GM18867 (cell line): Measurements from ENCODE around the gene KCNMB3.

Experiments
- ATAC-seq: cut with Tn5 transposase; IDR thresholded peaks from one replicate; pipeline ENCODE4 v1.9.1; 2021; ENCODE audit warnings: mild to moderate bottlenecking, moderate library complexity; ENCODE audit not compliant: unreplicated experiment

KCNMB3 gene

DNA sequence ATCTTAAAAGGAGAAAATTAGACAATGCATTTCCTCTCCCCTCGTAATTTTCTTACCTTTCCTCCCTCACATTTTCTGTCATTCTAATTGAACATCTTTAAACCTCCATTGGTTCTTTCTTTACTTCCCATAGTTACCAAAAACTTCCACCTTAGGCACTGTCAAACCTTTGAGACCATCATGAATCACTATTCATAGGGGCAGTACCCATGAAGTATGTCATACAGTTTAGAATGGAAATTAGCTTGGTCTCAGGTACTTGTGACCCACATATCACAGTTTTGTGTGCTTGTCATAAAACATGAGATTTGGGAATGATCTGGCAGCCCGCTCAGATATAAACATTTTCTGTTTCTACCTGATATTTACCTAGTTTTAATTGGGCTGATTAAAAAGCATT, 50.1 kb downstream of the KCNMB3 start:
- ATAC-seq, result no peak

DNA sequence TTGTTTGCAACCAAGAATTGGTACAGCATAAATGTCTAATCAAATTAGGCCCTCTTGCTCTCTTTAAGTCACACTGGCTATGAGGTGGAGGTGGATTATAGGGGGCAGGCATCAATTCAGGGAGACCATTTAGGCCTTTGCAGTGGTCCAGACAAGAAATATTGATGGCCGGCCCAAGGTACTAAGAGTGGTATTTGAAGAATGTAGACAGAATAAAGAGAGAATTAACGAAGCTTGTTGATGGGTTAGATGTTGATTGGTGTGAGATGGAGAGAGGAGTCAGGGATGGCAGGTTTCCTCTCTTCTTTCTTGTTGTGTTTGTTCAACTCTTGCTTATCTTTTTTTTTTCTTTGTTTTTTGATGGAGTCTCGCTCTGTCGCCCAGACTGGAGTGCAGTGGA, 54.2 kb downstream of the KCNMB3 start:
- ATAC-seq, result no peak

DNA sequence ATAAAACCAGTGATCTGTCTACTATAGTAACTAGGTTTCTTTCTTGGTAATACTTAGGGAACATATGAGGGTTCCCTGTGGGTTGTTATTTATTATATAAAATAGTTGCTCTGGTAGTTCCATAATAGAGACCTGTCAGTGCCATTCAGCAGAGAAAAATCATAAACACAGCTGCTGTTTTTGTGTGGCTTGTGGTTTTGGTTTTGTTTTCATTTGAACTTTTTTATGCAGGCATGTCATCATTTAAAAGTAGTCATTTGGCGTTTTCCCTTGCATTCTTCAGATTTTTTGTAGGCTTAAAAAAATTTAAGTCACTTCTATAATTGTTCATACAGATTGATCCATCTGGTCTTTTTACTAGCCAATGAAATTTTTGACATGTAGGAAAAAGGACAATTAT, 54.8 kb downstream of the KCNMB3 start:
- ATAC-seq, result peak; percentile 93

DNA sequence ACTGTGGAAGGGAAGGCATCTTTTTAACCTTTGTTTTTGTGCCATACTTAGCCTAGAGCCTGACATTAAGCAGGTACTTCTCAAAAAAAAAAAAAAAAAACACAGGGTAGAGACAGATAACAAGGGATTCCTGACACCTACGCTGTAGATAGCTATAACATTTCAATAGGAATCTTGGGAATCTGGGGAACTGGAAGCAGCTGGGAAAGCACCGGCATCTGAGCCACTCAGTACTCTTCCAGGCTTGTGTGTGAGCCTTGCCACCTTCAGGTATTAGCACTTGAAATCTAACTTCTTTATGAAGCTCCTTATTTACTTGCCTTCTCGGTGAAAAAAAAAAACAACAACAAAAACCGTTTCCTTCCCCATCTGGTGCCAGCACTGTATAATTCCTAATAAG, 56.0 kb downstream of the KCNMB3 start:
- ATAC-seq, result no peak
